ENCODE measurements around the gene EPAS1.

EPAS1 gene

GRCh38 chr2:46339676-46340459, 42.7 kb downstream of the EPAS1 start:
- no peak for DNase-seq (ENCODE audit: low read depth)

- no peak for DNase-seq (ENCODE audit: low read depth)
These were observed 43.7 kb downstream of the EPAS1 start for GRCh38 chr2:46340740-46341420.

GRCh38 chr2:46342566-46343315, 45.5 kb downstream of the EPAS1 start:
- no peak for DNase-seq (ENCODE audit: low read depth)

- DNase-seq (ENCODE audit: low read depth): no peak
These were observed 47.5 kb downstream of the EPAS1 start for GRCh38 chr2:46344706-46345105.

- no peak for DNase-seq (ENCODE audit: low read depth)
These were observed 48.6 kb downstream of the EPAS1 start for GRCh38 chr2:46345775-46346174.

- no peak for DNase-seq (ENCODE audit: low read depth)
These were observed 49.5 kb downstream of the EPAS1 start for GRCh38 chr2:46346719-46347118.

GRCh38 chr2:46347648-46348280, 50.6 kb downstream of the EPAS1 start:
- DNase-seq (ENCODE audit: low read depth): no peak

GRCh38 chr2:46349115-46349547, 51.9 kb downstream of the EPAS1 start:
- DNase-seq (ENCODE audit: low read depth): no peak

- DNase-seq (ENCODE audit: low read depth): no peak
These were observed 53.0 kb downstream of the EPAS1 start for GRCh38 chr2:46350029-46350689.

- no peak for DNase-seq (ENCODE audit: low read depth)
These were observed 54.0 kb downstream of the EPAS1 start for GRCh38 chr2:46351098-46351749.

- DNase-seq (ENCODE audit: low read depth): peak; percentile 51
These were observed 54.5 kb downstream of the EPAS1 start for GRCh38 chr2:46351750-46352138.

- no peak for DNase-seq (ENCODE audit: low read depth)
These were observed 55.4 kb downstream of the EPAS1 start for GRCh38 chr2:46352621-46353020.

GRCh38 chr2:46353509-46353908, 56.3 kb downstream of the EPAS1 start:
- DNase-seq (ENCODE audit: low read depth): no peak

- DNase-seq (ENCODE audit: low read depth): no peak
These were observed 58.5 kb downstream of the EPAS1 start for GRCh38 chr2:46355756-46356155.

- DNase-seq (ENCODE audit: low read depth): no peak
These were observed 59.8 kb downstream of the EPAS1 start for GRCh38 chr2:46356991-46357390.

GRCh38 chr2:46358713-46359112, 61.5 kb downstream of the EPAS1 start:
- DNase-seq (ENCODE audit: low read depth): no peak

GRCh38 chr2:46360303-46360702, 63.1 kb downstream of the EPAS1 start:
- DNase-seq (ENCODE audit: low read depth): no peak

- DNase-seq (ENCODE audit: low read depth): no peak
These were observed 64.9 kb downstream of the EPAS1 start for GRCh38 chr2:46361920-46362666.

- no peak for DNase-seq (ENCODE audit: low read depth)
These were observed 65.4 kb downstream of the EPAS1 start for GRCh38 chr2:46362667-46363012.

GRCh38 chr2:46363535-46364170, 66.4 kb downstream of the EPAS1 start:
- DNase-seq (ENCODE audit: low read depth): no peak
